ENCODE measurements around the gene IGFL2.
"Not testable (repeated sequence)": the region's sequence is repeated elsewhere in the genome, so short reads cannot be mapped to it uniquely, and the experiment has no call there.

IGFL2 gene

GRCh38 chr19:46147791-46148288, at the start of gene IGFL2:
TSS of gene IGFL2 (plus strand) at chr19:46148238. CDS start at chr19:46148279, 41 bp downstream.
- no peak for DNase-seq (ENCODE audit: low read depth in 1 of 2, low spot score in 1 of 2)

GRCh38 chr19:46100344-46100743, 47.7 kb upstream of the IGFL2 start:
- no peak for DNase-seq (ENCODE audit: low read depth in 1 of 2, low spot score in 1 of 2)

- DNase-seq (ENCODE audit: low read depth in 1 of 2, low spot score in 1 of 2): no peak
These were observed 46.7 kb upstream of the IGFL2 start for GRCh38 chr19:46101293-46101692.

- DNase-seq (ENCODE audit: low read depth in 1 of 2, low spot score in 1 of 2): not testable (repeated sequence)
These were observed 45.7 kb upstream of the IGFL2 start for GRCh38 chr19:46102333-46102732.

GRCh38 chr19:46107371-46107770, 40.7 kb upstream of the IGFL2 start:
- no peak for DNase-seq (ENCODE audit: low read depth in 1 of 2, low spot score in 1 of 2)

GRCh38 chr19:46109876-46110275, 38.2 kb upstream of the IGFL2 start:
- DNase-seq (ENCODE audit: low read depth in 1 of 2, low spot score in 1 of 2): no peak

- no peak for DNase-seq (ENCODE audit: low read depth in 1 of 2, low spot score in 1 of 2)
These were observed 36.7 kb upstream of the IGFL2 start for GRCh38 chr19:46111376-46111775.

GRCh38 chr19:46112527-46112926, 35.5 kb upstream of the IGFL2 start:
- DNase-seq (ENCODE audit: low read depth in 1 of 2, low spot score in 1 of 2): no peak

- DNase-seq (ENCODE audit: low read depth in 1 of 2, low spot score in 1 of 2): no peak
These were observed 34.3 kb upstream of the IGFL2 start for GRCh38 chr19:46113726-46114125.

- peak in 1 of 2 donors; percentile 5 for DNase-seq (ENCODE audit: low read depth in 1 of 2, low spot score in 1 of 2)
These were observed 32.5 kb upstream of the IGFL2 start for GRCh38 chr19:46115396-46116106.

GRCh38 chr19:46116121-46116520, 31.9 kb upstream of the IGFL2 start:
- no peak for DNase-seq (ENCODE audit: low read depth in 1 of 2, low spot score in 1 of 2)

GRCh38 chr19:46118136-46118535, 29.9 kb upstream of the IGFL2 start:
- no peak for DNase-seq (ENCODE audit: low read depth in 1 of 2, low spot score in 1 of 2)

- DNase-seq (ENCODE audit: low read depth in 1 of 2, low spot score in 1 of 2): no peak
These were observed 23.4 kb upstream of the IGFL2 start, which contains the start of gene IGFL3 for GRCh38 chr19:46124638-46125115. TSS of gene IGFL3 (minus strand) at chr19:46124688. CDS start at chr19:46124649, 39 bp downstream.

GRCh38 chr19:46125447-46125846, 22.6 kb upstream of the IGFL2 start:
- no peak for DNase-seq (ENCODE audit: low read depth in 1 of 2, low spot score in 1 of 2)

GRCh38 chr19:46126086-46126580, 21.9 kb upstream of the IGFL2 start:
- no peak for DNase-seq (ENCODE audit: low read depth in 1 of 2, low spot score in 1 of 2)

GRCh38 chr19:46131485-46132143, 16.4 kb upstream of the IGFL2 start:
- no peak for DNase-seq (ENCODE audit: low read depth in 1 of 2, low spot score in 1 of 2)

- no peak for DNase-seq (ENCODE audit: low read depth in 1 of 2, low spot score in 1 of 2)
These were observed 15.4 kb upstream of the IGFL2 start for GRCh38 chr19:46132508-46133100.

- DNase-seq (ENCODE audit: low read depth in 1 of 2, low spot score in 1 of 2): no peak
These were observed 14.9 kb upstream of the IGFL2 start for GRCh38 chr19:46133101-46133627.

GRCh38 chr19:46133777-46134241, 14.2 kb upstream of the IGFL2 start:
- DNase-seq (ENCODE audit: low read depth in 1 of 2, low spot score in 1 of 2): no peak

GRCh38 chr19:46134527-46134926, 13.5 kb upstream of the IGFL2 start:
- DNase-seq (ENCODE audit: low read depth in 1 of 2, low spot score in 1 of 2): no peak

- DNase-seq (ENCODE audit: low read depth in 1 of 2, low spot score in 1 of 2): no peak
These were observed 10.0 kb upstream of the IGFL2 start for GRCh38 chr19:46137915-46138473.
